ENCODE data around the gene WDR1. TPM values are rescaled to one million over a fixed set of nuclear protein-coding genes. Genes with fewer than 3 reads are reported as not detected.

WDR1 gene
- total and polyA plus RNA-seq, 2 of the 13 experiments (the other 11 are each of a cell fraction or from before 2014, with no cell fraction given): 106 to 198 TPM

DNA sequence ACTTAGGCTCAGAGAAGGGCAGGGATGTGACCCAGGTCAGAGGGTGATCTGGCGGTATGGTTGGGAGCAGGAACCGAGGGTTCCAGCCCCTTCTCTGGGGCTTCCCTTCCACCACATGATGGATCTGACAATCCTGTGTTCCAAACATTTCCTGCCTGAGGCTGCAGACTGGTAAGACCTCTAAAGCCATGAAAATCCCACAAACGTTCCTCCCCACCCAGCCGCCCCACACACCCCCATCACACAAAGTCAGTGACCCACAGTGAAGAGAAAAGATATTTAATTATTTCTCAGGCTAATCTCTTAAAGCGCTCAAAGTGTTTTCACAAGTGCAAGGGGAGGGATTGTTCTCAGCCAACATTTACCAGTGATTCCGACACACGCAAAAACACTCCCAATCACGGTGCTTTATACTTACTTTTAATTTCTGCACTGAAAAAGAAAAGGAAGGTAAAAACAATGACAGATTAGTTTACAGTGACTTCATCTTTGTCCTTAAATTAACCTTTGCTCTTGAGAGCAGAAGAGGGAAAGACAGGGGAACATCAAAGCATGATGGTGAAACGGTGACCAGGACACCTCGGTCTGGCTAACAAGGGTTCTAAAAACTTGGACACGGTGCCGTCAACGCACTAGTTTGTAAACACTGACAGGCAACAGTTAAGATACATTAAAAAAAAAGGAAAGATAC is 42.4 kb downstream of the WDR1 start:
- peak overlapping the region; percentile 13 for H3K27ac ChIP-seq (ENCODE audit: extremely low read length, insufficient read depth, low read length)
- no peaks in the 10 kb centered on the region for H3K9me3 ChIP-seq (ENCODE audit: low read length)
- H3K4me3 ChIP-seq (replicated peaks in 1 of 3; ENCODE audit: insufficient read depth in 1 of 3, low read depth in 2 of 3, low read length in 3 of 3): no peak overlapping the region
- BruUV-seq (replicated peaks): no TSS peak
- no peak overlapping the region for H2AFZ ChIP-seq (ENCODE audit: low read length)
- H3K9ac ChIP-seq (ENCODE audit: insufficient read depth, low read depth, low read length): no peak overlapping the region
- ChIA-PET POLR2A (no interaction called here), CTCF (ENCODE audit: low intra/inter-chr PET ratio, low total read pairs) (no interaction called here)
- H3K36me3 ChIP-seq (replicated peaks in 1 of 2; ENCODE audit: control insufficient read depth in 1 of 2, insufficient read depth in 2 of 2, low read length in 2 of 2): peaks cover 25 to 56% of the 10 kb centered on the region in 2 experiments; a peak in 4 of 5 replicates
- intact Hi-C loops (cut with micrococcal nuclease; ENCODE audit: unreplicated experiment) (no loop called here), in situ Hi-C loops (cut with HindIII; ENCODE audit: extremely low pct_ligation_motif_present, low pct_unique_long_range_greater_than_20kb) (no loop called here)
- no peak for FAIRE-seq
- H3K4me2 ChIP-seq (ENCODE audit: low read depth, low read length): no peak overlapping the region
- no peaks in the 10 kb centered on the region for H3K79me2 ChIP-seq (ENCODE audit: insufficient read depth, low read length)
- H4K20me1 ChIP-seq (ENCODE audit: insufficient read depth, low read length): no peaks in the 10 kb centered on the region
- DNase-seq (ENCODE audit: low spot score): no peak
- peaks cover 12% of the 10 kb centered on the region for H3K4me1 ChIP-seq (ENCODE audit: insufficient read depth, low read length)
- TF ChIP-seq TCF7 (IDR thresholded peaks at IDR 0.05; ENCODE audit: low read depth): 0 out of 2 replicates have a peak, but pooled peaks have one; percentile 18
- TF ChIP-seq TGIF2 (CRISPR knock-in tag; IDR thresholded peaks at IDR 0.05): no peak
- no peak for TF ChIP-seq ZNF878 (CRISPR knock-in tag; IDR thresholded peaks at IDR 0.05)
- TF ChIP-seq ZNF337 (CRISPR knock-in tag; IDR thresholded peaks at IDR 0.05; ENCODE audit: borderline replicate concordance, low read depth): no peak
- TF ChIP-seq ZNF121 (CRISPR knock-in tag; IDR thresholded peaks at IDR 0.05): no peak
- TF ChIP-seq RXRA (CRISPR knock-in tag; IDR thresholded peaks at IDR 0.05): no peak
- TF ChIP-seq, protein P1, sequence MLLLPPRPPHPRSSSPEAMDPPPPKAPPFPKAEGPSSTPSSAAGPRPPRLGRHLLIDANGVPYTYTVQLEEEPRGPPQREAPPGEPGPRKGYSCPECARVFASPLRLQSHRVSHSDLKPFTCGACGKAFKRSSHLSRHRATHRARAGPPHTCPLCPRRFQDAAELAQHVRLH (CRISPR knock-in tag; IDR thresholded peaks at IDR 0.05; ENCODE audit: borderline replicate concordance, low read depth): no peak
- TF ChIP-seq, protein P2, sequence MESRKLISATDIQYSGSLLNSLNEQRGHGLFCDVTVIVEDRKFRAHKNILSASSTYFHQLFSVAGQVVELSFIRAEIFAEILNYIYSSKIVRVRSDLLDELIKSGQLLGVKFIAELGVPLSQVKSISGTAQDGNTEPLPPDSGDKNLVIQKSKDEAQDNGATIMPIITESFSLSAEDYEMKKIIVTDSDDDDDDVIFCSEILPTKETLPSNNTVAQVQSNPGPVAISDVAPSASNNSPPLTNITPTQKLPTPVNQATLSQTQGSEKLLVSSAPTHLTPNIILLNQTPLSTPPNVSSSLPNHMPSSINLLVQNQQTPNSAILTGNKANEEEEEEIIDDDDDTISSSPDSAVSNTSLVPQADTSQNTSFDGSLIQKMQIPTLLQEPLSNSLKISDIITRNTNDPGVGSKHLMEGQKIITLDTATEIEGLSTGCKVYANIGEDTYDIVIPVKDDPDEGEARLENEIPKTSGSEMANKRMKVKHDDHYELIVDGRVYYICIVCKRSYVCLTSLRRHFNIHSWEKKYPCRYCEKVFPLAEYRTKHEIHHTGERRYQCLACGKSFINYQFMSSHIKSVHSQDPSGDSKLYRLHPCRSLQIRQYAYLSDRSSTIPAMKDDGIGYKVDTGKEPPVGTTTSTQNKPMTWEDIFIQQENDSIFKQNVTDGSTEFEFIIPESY (CRISPR knock-in tag; IDR thresholded peaks at IDR 0.05): peak; percentile 40; the same call in 1 of the 2 replicates
- TF ChIP-seq ZBTB7A (CRISPR knock-in tag; IDR thresholded peaks at IDR 0.05): no peak
- TF ChIP-seq MIXL1 (CRISPR knock-in tag; IDR thresholded peaks at IDR 0.05): no peak
- TF ChIP-seq NR3C1 (CRISPR knock-in tag; IDR thresholded peaks at IDR 0.05): no peak
- no peak for TF ChIP-seq AHR (CRISPR knock-in tag; IDR thresholded peaks at IDR 0.05)
- 0 out of 2 replicates have a peak, but pooled peaks have one; percentile 26 for TF ChIP-seq RARA (CRISPR knock-in tag; IDR thresholded peaks at IDR 0.05)
- no peak for TF ChIP-seq FOXJ3 (CRISPR knock-in tag; IDR thresholded peaks at IDR 0.05; ENCODE audit: borderline replicate concordance)
- TF ChIP-seq KLF16 (CRISPR knock-in tag; IDR thresholded peaks at IDR 0.05): no peak
- no peak for TF ChIP-seq SIN3A (IDR thresholded peaks at IDR 0.05; ENCODE audit: borderline replicate concordance, low read depth, low read length)
- TF ChIP-seq CCAR2 (optimal IDR thresholded peaks at IDR 0.05; ENCODE audit: low read depth, low read length): no peak
- no peak for TF ChIP-seq PAWR (CRISPR knock-in tag; IDR thresholded peaks at IDR 0.05; ENCODE audit: borderline replicate concordance)
- TF ChIP-seq HOXA3 (CRISPR knock-in tag; IDR thresholded peaks at IDR 0.05): no peak
- ATAC-seq: no peak
- no peaks in the 10 kb centered on the region for H3K27me3 ChIP-seq (ENCODE audit: control insufficient read depth in 1 of 2, insufficient read depth in 2 of 2, low read length in 2 of 2)
- 81% methylated on average over 13 of the region's 13 CpGs for WGBS (ENCODE audit: low lambda C conversion rate)
